Aorta (tissue), 5 donors: ENCODE results near the gene ARHGEF37. TPM values are rescaled to one million over a fixed set of nuclear protein-coding genes. Genes with fewer than 3 reads are reported as not detected.
A peak's percentile ranks its signal among the peaks of the same experiment; 100 is the strongest.
"Not testable (repeated sequence)": the region's sequence is repeated elsewhere in the genome, so short reads cannot be mapped to it uniquely, and the experiment has no call there.

Experiments used
- ATAC-seq: fragments of 200-7000 bp; cut with Tn5 transposase; one replicate; pipeline ENCODE4 v1.9.1; 2022; ENCODE audit warnings: moderate library complexity; ENCODE audit not compliant: low FRiP score
- DNase-seq, 2 donors: peaks; one replicate each; pipeline ENCODE4 v3.0.0-alpha.2; 2020
- H3K27ac ChIP-seq, 2 donors: one replicate each; pipeline ENCODE4 v1.5.1; 2013; ENCODE audit warnings: low read length in 2 of 2, mild to moderate bottlenecking in 2 of 2, moderate library complexity in 2 of 2, control low read depth in 1 of 2, inconsistent platforms in 1 of 2, low read depth in 1 of 2
- H3K27me3 ChIP-seq, 2 donors: one replicate each; pipeline ENCODE4 v1.6.1; 2013; ENCODE audit warnings: control low read depth in 1 of 2, low read length in 1 of 2, mild to moderate bottlenecking in 1 of 2, moderate library complexity in 1 of 2; ENCODE audit not compliant: insufficient read depth in 2 of 2, control insufficient read depth in 1 of 2
- H3K36me3 ChIP-seq, 2 donors: one replicate each; pipeline ENCODE4 v1.6.1; 2013; ENCODE audit warnings: control low read depth in 1 of 2, low read length in 1 of 2, mild to moderate bottlenecking in 1 of 2; ENCODE audit not compliant: insufficient read depth in 2 of 2, control insufficient read depth in 1 of 2
- H3K4me1 ChIP-seq, 2 donors: one replicate each; pipeline ENCODE4 v1.6.1; 2013; ENCODE audit warnings: low read length in 2 of 2, control low read depth in 1 of 2, mild to moderate bottlenecking in 1 of 2, moderate library complexity in 1 of 2; ENCODE audit not compliant: insufficient read depth in 2 of 2, control insufficient read depth in 1 of 2
- H3K4me3 ChIP-seq, 2 donors: one replicate each; pipeline ENCODE4 v1.5.1; 2013; ENCODE audit warnings: low read length in 2 of 2, control low read depth in 1 of 2, mild to moderate bottlenecking in 1 of 2
- H3K9me3 ChIP-seq: one replicate; pipeline ENCODE4 v1.6.1; 2013; ENCODE audit warnings: mild to moderate bottlenecking, low read length; ENCODE audit not compliant: control insufficient read depth
- WGBS, 2 donors: extraction: QIAGEN DNeasy Blood & Tissue Kit; methylation state at CpG; one replicate each; pipeline ENCODE4 v1.1.7; 2013; 5-methylcytosine and 5-hydroxymethylcytosine counted together
- intact Hi-C, 2 donors: fragments of 100-400 bp; cut with DNase I; formaldehyde crosslinking; loops; one replicate each; pipeline versions ENCODE4 v1.14.2 to v1.15.0; 2022
- polyA plus RNA-seq, 2 donors: library from polyadenylated mRNA; stranded (reverse); fragments of 200-250 nt; gene quantifications; one replicate each; pipeline ENCODE4 v1.2.3, GENCODE V29; 2013
- total RNA-seq, 2 donors: library from RNA; stranded (reverse); fragmentation: NEBNext Ultra II Directional; extraction: Animal tissue kit (Norgen Biotek cat#: 25700); gene quantifications; one replicate each; pipeline ENCODE4 v1.2.1, GENCODE V29; 2021
- donor health status: healthy with polysubstance abuse.
- donor health status: Bipolar disorder and iron deficiency.
- donor health status: DM: no; HTN: no; CAD: no.
- donor health status: DM: no; HTN: no; CAD: no.
- donor health status: DM: yes; HTN: yes; CAD: no.

ARHGEF37 gene
- total and polyA plus RNA-seq, 4 donors: 2.7 to 18.0 (median 9.2) TPM

GRCh38 chr5:149664666-149665415, 83.5 kb downstream of the ARHGEF37 start:
- no peak for ATAC-seq
- Histone ChIP-seq H3K27me3 (no peaks in the 10 kb centered on the region), H3K4me1 (no peaks in the 10 kb centered on the region), H3K9me3 (no peaks in the 10 kb centered on the region), H3K27ac (no peak overlapping the region), H3K4me3 (no peak overlapping the region), H3K36me3 (no peaks in the 10 kb centered on the region)
- DNase-seq: peak in 1 of 2 donors; percentile 38
- intact Hi-C loops: no loop called here
- WGBS, 2 donors: 71 to 85% methylated on average over 11 of the region's 11 CpGs

- Histone ChIP-seq H3K4me1 (no peaks in the 10 kb centered on the region), H3K9me3 (no peaks in the 10 kb centered on the region), H3K4me3 (no peak overlapping the region), H3K27me3 (no peaks in the 10 kb centered on the region), H3K27ac (no peak overlapping the region), H3K36me3 (no peaks in the 10 kb centered on the region)
- ATAC-seq (no peak), DNase-seq (no peak)
- WGBS, 2 donors: 70 to 71% methylated on average over 5 of the region's 5 CpGs
- intact Hi-C loops: no loop called here
Measured at GRCh38 chr5:149665416-149666175, 84.3 kb downstream of the ARHGEF37 start.

GRCh38 chr5:149666212-149666852, 85.0 kb downstream of the ARHGEF37 start:
- intact Hi-C loops: no loop called here
- Histone ChIP-seq H3K36me3 (no peaks in the 10 kb centered on the region), H3K4me1 (no peaks in the 10 kb centered on the region), H3K9me3 (no peaks in the 10 kb centered on the region), H3K4me3 (no peak overlapping the region), H3K27me3 (no peaks in the 10 kb centered on the region), H3K27ac (no peak overlapping the region)
- 69 to 72% methylated on average over 4 of the region's 4 CpGs for WGBS, 2 donors
- DNase-seq (peak in 1 of 2 donors; percentile 63), ATAC-seq (no peak)

- intact Hi-C loops: no loop called here
- 31 to 32% methylated on average over 7 of the region's 7 CpGs for WGBS, 2 donors
- H3K27me3 ChIP-seq: no peaks in the 10 kb centered on the region
- no peaks in the 10 kb centered on the region for H3K4me1 ChIP-seq
- H3K36me3 ChIP-seq: no peaks in the 10 kb centered on the region
- H3K4me3 ChIP-seq: no peak overlapping the region
- DNase-seq (peak in 1 of 2 donors; percentile 38), ATAC-seq (no peak)
- H3K9me3 ChIP-seq: no peaks in the 10 kb centered on the region
- no peak overlapping the region for H3K27ac ChIP-seq
Measured at GRCh38 chr5:149667084-149667828, 86.0 kb downstream of the ARHGEF37 start.

DNA sequence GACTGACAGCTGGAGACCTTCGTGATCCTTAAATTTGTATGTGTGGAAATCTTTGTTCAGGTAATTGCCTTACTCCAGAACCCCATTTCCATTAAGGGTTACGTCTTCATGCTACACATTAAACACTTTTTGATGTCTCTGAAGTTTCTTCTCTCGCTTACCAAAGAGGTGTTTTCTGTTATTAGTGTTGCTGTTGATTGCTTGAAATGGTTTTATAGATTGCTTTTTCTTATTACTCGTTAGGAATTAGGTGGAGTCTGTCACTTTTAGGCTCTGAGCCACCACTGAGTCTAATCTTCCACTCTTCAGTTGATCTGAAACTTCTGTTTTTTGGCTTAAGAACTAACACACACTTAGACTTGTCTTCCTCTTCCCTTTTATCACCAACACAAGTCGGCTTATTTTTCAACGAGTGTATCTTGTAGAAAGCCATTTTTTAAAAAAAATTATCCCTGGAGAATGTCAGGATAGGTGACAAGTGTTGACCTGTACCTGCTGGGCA, 86.6 kb downstream of the ARHGEF37 start:
- DNase-seq (no peak), ATAC-seq (no peak)
- H3K36me3 ChIP-seq: no peaks in the 10 kb centered on the region
- intact Hi-C loops: no loop called here
- no peaks in the 10 kb centered on the region for H3K4me1 ChIP-seq
- H3K27me3 ChIP-seq: no peaks in the 10 kb centered on the region
- H3K4me3 ChIP-seq: no peak overlapping the region
- 53 to 54% methylated on average over 6 of the region's 6 CpGs for WGBS, 2 donors
- no peak overlapping the region for H3K27ac ChIP-seq
- no peaks in the 10 kb centered on the region for H3K9me3 ChIP-seq

GRCh38 chr5:149669273-149669672, 88.0 kb downstream of the ARHGEF37 start:
- H3K4me3 ChIP-seq, ATAC-seq, DNase-seq, H3K4me1 ChIP-seq, H3K27me3 ChIP-seq, H3K36me3 ChIP-seq, H3K27ac ChIP-seq, H3K9me3 ChIP-seq, intact Hi-C loops: not testable (repeated sequence)
- WGBS, 2 donors: 94 to 100% methylated on average over 2 of the region's 3 CpGs

DNA sequence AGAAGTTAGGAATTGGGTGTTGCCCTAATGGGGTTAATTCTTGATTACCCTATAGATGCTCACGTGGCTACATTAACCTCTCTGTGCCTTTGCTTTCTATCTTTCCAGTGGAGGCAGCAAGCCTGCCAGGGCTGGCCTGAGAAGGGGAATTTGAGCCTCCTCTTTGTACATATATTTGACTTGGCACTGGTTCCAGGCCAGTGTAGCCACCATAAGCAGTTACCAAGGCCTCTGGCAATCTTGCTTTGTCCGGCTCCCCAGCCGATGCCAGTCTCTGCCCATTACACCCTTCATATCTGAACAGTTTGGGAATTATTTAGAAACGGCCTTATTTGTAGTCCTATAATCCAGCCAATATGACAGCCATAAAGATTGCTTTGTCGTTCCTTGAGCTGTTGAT, 90.2 kb downstream of the ARHGEF37 start:
- WGBS, 2 donors: 6 to 7% methylated on average over 5 of the region's 5 CpGs
- intact Hi-C loops: no loop called here
- no peak for DNase-seq
- Histone ChIP-seq H3K27me3 (no peaks in the 10 kb centered on the region), H3K36me3 (no peaks in the 10 kb centered on the region), H3K9me3 (no peaks in the 10 kb centered on the region), H3K4me3 (no peak overlapping the region), H3K27ac (no peak overlapping the region), H3K4me1 (no peaks in the 10 kb centered on the region)
- ATAC-seq: no peak

DNA sequence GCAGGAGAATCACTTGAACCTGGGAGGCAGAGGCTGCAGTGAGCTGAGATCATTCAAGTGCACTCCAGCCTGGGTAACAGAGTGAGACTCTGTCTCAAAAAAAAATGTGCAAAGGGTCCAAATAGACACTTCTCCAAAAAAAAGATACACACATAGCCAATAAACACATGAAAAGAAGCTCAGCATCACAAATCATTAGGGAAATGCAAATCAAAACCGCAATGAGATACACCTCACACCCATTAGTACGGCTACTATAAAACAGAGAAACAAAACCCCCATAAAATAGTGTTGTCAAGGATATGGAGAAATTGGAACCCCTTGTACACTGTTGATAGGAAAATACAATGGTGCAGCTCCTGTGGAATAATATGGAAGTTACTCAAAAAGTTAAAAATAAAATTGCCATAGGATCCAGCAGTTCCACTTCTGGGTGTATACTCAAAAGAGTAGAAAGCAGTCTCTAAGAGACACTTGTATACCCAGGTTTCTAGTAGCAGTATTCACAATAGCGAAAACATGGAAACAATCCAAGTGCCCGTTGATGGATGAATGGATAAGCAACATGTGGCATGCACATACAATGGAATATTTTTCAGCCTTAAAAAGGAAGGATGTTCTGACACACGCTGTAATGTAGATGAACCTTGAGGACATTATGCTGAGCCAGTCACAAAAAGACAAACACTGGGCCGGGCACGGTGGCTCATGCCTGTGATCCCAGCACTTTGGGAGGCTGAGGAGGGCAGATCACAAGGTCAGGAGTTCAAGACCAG, 91.6 kb downstream of the ARHGEF37 start:
- no peak for DNase-seq
- Histone ChIP-seq H3K27me3 (no peaks in the 10 kb centered on the region), H3K4me1 (no peaks in the 10 kb centered on the region), H3K4me3 (no peak overlapping the region), H3K9me3 (no peaks in the 10 kb centered on the region), H3K36me3 (no peaks in the 10 kb centered on the region), H3K27ac (no peak overlapping the region)
- intact Hi-C loops: no loop called here
- 82% methylated on average over 7 of the region's 7 CpGs for WGBS, 2 donors
- ATAC-seq: no peak
